HG03039 (cell line): ENCODE results near the gene MTMR1.

Experiments
- ATAC-seq: cut with Tn5 transposase; IDR thresholded peaks from one replicate; pipeline ENCODE4 v1.9.1; 2021; ENCODE audit warnings: mild to moderate bottlenecking, moderate library complexity; ENCODE audit not compliant: unreplicated experiment

MTMR1 gene

DNA sequence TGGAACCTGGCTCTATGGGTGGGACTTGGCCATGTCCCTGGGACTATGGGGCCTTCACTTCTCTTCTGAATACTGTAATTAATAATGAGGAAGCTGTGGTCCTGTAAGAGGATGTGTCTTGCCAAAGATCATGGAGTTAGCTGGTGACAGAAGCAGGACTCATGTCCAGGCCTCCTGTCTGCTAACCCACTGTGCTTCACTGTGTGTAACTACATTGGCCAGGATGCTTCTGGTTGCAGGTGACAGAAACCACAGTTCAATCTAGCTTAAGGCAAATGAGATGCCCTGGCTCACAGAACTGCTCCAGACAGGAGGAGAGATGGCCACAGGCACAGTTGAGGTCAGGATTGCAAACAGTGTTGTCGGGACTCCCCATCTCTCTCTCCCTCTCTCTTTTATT, 3.1 kb downstream of the MTMR1 start:
- no peak for ATAC-seq

DNA sequence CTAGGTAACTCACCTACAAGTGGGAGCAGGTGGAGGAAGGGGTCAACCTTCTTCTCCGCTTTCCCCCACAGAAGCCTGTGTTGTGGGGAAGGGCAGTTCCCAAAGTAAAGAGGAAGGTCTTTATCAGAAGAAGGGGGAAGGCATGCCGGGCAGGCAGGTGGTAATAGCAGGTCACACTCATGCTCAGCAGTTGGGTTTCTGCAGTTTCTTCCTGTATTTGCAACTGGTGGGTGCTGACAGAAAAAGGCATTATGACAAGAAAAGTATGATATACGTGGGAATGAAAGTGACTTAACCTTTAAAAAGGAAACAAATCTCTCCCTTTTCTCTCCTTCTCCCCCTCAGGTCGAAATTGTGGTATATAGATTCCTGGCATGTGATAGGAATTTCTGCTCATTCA, 3.7 kb downstream of the MTMR1 start:
- no peak for ATAC-seq

DNA sequence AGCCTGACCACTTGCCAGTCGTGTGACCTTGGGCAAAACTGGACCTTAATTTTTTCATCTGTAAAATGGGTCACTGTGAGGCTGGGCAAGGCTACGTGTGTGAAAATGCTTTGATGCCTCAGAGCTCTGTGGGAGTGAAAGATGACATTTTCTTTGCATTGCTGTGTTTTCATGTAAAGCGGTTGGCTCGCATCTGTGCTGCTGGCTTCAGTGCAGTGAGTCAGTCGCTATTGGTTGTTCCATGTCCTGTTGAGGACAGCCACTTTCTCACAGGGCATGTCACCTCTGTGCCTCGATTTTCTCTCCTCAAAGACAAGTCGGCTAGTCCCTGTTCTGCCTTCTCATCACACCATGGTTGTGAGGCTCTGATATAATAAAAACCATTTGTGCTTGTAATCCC, 4.4 kb downstream of the MTMR1 start:
- ATAC-seq, result no peak

DNA sequence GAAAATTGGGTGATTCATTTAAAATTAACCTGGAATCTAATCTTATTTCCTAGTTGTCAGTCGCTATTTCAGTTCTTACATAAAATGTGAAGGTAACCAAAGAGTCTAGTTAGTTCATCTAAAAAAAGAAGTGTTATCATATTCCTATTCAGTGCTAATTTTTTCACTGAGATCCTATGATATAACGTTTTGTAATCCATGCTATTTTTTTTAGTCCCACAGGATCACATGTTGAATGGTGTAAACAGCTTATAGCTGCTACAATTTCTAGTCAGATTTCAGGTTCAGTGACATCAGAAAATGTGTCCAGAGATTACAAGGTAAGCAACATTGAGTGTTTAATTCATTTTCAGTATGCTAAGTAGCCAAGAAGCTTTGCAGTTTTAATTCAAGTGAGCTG, 5.8 kb downstream of the MTMR1 start:
- no peak for ATAC-seq

DNA sequence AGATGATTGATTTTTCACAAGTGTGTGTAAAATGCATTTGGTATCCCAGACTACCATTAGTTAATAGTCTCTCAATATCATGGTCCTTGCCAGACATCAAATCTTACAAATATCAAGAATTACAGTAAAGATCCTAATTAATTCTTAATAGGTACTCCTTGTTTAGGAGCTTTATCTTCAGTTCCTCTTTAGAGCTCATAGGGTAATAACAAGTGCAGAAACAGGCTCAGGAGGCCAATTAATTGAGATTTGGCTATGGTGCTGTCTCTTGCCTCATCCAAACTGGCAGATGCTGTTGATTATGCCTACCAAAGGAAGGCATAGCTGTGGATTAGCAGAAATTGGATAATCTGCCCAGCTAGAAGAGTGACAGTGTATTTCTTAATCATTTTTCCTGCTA, 6.9 kb downstream of the MTMR1 start:
- ATAC-seq, result no peak

DNA sequence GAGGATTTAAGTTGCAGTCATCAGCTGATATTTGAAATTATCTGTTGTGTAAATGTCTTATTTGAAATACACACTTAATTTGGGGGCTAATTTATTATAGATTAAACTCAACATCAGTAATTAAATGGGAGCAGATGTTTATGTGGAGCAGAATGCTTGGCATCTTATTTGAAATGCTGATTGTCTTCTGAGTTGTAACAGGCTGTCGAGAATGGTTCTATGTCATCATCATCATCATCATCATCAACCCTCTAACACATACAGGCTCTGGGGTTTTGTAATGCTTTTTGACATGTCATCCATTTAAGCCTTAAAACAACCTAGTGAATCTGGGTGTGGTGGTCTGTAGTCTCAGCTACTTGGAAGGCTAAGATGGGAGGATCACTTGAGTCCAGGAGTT, 8.2 kb downstream of the MTMR1 start:
- no peak for ATAC-seq

DNA sequence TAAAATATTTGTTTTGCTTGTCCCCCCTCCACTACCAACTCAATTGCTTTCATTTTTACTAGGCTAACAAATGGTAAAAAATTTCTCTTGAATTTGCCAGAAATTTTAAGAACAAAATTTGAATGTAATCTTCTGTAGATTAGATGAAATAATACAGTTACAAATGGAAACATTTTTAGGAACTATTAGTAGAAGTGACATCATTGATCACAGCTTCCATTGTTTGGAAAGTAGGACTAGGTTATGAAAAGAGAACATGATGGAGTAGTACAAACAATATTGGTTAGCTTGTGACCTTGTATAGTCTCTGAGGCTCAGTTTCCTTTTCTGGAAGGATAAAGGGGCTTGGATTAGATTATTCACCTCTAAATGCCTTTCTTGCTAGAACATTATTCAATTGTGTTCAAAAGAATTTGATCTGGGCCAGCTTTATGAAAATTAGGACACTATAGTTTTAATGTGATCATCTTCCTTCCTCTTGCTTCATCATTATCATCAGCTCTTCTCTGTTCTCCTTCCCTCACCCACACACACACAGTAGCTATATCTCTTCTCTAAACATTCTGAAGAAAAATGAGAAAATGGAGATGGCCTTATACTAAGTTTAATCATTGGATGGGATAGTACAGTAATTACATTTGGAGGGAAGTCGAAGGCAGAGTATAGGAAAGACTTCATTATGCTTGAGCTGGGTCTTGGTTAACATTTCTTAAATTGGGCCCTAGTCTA, 9.9 kb downstream of the MTMR1 start:
- ATAC-seq, result no peak

DNA sequence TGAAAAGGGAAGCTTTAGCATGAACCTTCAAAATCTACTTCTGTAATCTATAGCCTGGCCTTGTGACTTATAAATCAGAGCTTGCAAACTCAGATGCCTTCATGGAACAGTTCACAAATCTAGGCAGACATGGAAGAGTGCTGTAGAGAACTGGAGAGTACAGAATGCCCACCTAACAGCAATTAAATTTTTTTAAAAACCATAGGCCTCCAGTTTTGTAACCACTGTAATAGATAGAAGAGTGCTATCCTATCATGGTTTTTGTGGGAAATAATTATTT, 10.4 kb downstream of the MTMR1 start:
- no peak for ATAC-seq

DNA sequence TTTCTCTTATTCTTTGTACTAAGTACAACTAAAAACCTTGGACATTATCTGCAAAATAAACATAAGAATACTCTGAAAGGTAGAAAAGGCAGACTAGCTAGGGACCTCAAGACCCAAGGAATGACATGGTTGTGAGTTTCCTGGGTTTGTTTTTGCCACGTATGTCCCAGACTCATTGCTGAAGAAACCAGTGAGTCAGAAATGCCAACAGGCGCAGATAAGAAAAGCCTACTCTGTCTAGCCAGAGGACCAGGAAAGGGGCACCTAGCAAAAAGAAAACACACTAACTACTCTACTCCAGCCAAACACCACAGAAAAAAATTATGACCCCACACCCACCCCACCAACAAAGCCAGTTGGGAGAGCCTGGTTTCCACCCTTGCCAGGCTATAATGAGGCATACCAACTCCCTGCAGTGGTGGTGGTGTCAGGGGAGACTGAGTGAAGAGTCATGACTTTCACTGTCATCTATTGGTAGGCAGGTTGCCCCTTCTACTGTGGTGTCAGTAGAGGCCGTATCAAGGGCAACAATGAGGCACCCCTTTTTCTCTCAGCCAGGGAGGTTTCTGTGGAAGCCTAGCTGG, 10.9 kb downstream of the MTMR1 start:
- no peak for ATAC-seq

DNA sequence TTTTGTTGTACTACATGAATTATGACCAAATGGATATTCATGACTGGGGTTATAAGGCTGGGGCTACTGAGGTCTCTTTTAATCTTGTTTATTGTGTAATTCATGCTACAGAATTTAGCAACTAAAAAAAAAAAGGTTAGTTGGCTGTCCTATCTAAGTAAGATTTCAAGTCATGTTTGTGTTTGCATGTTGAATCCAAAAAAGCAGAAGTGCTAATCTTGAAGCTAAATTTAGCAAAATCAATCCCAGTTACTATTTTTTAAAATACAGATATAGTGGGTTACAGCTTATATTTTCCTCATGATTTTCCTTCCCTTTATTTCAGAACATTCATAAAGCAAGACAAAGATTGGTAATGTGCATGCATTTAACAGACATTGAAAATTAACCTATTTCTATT, 19.4 kb downstream of the MTMR1 start:
- ATAC-seq, result no peak

DNA sequence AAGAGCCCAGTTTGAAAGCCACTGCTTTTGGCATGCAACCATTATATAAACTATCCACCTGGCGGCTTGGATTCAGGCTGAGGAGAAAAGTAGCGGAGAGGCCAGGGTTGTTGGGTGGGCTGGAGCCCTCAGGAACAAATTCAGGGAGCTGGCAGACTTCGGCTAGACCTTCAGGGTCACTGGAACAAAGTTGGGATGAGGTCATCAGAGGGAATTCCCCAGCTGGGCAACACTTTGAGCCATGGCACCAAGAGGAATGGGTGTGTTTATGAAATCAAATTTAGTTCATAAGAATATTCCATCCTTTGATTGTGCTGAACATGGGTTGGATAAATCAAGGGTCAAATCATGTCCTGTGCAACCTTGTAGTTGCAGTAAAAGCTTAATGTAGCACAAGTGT, 22.0 kb downstream of the MTMR1 start:
- ATAC-seq, result no peak

DNA sequence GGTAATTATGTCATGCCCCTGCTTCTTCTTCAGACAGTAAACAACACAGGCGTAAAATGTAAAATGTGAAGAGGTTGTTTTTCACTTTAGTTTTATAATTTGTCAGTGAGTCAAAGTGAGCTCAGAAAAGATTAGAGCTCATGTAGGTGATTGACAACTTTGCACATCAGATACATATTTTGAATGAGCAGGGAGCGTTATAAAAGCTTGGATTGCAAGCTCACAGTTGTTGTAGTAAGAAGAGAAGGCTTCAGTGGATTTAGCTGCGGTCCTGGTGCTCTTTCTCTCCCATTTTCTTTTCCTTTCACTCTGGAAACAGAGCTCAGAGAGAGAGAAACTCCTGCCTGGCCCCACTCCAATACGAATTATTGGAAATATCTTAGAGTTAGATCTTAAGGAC, 26.4 kb downstream of the MTMR1 start:
- no peak for ATAC-seq

DNA sequence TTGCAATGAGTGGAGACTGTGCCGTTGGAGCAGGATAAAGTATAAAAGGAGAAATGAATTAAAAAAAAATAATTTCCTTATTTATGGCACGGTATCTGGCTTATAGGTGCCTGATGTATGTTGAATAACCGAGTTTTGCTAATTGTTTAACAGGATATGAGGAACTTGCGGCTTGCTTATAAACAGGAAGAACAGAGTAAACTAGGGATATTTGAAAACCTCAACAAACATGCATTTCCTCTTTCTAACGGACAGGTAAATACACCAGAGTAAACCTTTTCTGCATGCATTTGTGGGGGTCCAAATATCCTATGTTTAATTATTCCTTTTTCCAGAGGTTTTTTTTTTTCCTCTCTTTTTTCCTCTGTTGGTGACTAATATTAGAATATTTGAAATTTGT, 36.8 kb downstream of the MTMR1 start:
- ATAC-seq, result no peak

- ATAC-seq, result no peak
Measured at GRCh38 chrX:150730719-150731118, 37.5 kb downstream of the MTMR1 start.

GRCh38 chrX:150731795-150732194, 38.6 kb downstream of the MTMR1 start:
- no peak for ATAC-seq

GRCh38 chrX:150736475-150736874, 43.3 kb downstream of the MTMR1 start:
- ATAC-seq, result no peak

DNA sequence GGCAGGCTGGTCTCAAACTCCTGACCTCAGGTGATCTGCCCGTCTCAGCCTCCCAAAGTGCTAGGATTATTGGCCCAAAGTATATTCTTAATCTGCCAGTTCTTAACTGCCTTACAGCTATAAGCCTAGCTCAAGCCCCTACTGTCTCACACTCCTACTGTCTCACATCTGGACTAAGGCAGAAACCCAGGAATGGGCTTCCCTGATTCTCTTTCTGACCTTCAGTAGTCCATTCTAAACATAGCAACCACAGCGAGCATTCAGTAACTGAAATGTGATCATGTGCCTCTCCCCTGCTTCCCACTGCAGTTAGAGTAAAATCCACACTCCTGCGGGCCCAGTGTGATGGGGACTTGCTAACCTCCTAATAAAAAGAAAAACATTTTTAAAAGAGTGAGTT, 58.9 kb downstream of the MTMR1 start:
- no peak for ATAC-seq

DNA sequence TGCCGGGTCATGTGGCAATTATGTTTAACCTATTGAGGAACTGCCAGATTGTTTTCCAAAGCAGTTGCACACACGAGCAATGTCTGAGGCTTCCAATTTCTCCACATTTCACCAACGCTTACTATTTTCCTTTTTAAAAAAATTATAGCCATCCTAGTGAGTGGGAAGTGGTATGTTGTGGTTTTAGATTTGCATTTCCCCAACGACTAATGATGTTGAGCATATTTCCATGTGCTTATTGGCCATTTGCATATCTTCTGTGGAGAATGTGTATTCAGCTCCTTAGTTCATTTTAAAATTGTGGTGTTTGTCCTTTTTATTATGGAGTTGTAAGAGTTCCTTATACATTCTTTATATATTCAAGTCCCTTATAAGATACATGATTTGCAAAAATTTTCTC, 60.2 kb downstream of the MTMR1 start:
- ATAC-seq, result no peak

GRCh38 chrX:150753968-150754367, 60.8 kb downstream of the MTMR1 start:
- no peak for ATAC-seq

- no peak for ATAC-seq
Measured at GRCh38 chrX:150757371-150757770, 64.2 kb downstream of the MTMR1 start.

DNA sequence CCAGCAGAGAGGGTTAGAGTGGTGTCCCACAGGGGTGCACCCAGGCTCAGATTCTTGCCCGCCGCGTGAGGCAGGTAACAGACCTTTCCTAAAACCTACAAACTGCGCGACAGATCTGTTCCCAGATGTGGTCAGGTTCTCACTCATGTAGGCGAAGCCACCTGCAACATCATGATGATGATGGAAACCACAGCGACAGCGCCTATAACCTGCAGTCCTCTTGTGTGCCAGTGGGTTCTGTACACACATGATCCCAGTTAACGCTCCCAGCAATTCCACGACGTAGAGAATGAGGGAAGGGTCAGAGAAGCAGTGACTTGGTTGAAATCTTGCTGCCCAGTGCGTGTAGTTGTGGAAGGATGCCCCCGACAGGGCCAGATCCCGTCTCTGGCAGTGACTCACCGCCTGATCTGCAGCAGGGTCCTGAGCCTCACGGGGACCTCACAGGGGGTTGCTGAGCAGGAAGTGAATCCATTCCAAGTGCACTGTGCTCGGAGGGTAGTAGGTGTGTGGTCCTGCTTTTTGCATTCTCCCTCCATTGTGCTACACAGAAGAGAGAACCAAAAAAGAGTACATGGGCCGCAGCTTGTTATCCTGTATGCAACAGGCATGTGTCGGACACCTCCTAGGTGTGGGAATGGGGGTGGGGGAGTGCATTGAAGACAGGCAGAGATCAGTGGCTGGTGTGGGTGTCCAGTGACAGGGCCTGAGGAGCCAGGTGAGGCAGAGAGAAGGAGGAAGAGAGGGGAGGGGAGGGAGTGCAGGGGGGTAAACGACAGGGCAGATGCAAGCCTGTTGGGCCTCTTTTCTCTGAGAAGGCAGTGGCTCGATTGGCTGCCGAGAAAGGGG, 66.6 kb downstream of the MTMR1 start:
- ATAC-seq, result no peak

- ATAC-seq, result no peak
Measured at GRCh38 chrX:150761176-150761818, 68.1 kb downstream of the MTMR1 start.
